Activated gamma-delta T cell treated with Interleukin-2 at 50 U/mL for 16 hours (primary cell): ENCODE results near the gene TNNI3K.

Experiments used
- DNase-seq: peaks from one replicate; pipeline ENCODE4 v3.0.0-alpha.2; 2020

TNNI3K gene

DNA sequence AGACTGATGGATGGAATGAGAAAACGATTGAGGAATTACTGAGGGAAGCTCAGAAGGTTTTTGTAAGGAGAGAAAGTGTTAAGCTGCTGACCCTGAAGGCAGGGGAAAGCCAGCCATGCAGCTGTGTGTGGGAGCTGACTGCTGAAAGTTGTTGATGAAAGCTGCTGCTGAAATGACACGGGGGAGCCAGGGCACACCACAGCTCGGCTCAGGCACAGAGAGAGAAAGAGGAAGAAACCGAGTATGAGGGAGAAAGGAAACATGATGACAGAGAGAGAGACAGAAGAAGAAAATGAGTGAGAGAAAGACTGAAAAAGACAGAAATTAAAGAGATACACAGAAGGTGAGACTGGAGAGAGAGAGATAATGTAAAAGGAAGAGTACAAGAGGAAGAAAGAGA is 161.7 kb downstream of the TNNI3K start:
- DNase-seq = no peak

DNA sequence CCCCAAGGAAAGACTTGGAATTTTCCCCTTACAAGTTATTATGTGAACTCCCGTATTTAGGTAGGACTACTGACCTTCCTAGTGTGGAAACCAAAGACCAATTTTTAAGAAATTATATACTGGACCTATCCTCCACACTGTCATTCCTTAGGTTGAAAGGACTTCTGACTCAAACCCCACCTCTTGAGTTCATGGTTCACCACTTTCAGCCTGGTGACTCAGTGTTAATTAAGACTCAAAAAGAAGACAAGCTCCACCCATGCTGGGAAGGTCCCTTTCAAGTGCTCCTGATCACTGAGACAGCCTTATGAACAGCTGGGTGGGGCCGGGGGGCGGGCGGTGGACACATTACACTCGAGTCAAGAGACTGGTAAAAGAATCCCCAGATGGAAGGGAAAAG is 164.1 kb downstream of the TNNI3K start:
- DNase-seq = no peak

- DNase-seq = no peak
Observed at GRCh38 chr1:74402873-74403272, 167.7 kb downstream of the TNNI3K start.

- no peak for DNase-seq
Observed at GRCh38 chr1:74403606-74404005, 168.4 kb downstream of the TNNI3K start.

- DNase-seq = no peak
Observed at GRCh38 chr1:74406759-74407158, 171.6 kb downstream of the TNNI3K start.

GRCh38 chr1:74407902-74408301 is 172.7 kb downstream of the TNNI3K start:
- DNase-seq = no peak

DNA sequence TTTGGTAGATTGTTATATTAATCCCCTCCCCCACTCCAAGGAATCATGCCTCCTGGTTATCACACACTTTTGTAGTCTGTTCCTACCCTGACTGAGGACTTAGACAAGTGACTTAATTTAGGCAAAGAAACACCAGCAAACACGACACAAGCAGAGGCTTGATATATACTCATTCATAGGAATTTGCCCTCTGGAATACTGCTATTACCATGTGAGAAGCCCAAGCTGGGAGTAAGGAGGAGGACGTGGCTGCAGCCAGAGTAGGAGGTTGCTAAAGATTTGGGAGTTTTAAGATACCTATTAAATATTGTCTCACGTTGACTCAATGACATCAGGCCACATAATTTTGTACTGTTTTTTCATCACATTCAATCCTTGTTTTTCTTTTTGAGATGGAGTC is 177.1 kb downstream of the TNNI3K start:
- DNase-seq = no peak

GRCh38 chr1:74415935-74416334 is 180.7 kb downstream of the TNNI3K start:
- DNase-seq = no peak

DNA sequence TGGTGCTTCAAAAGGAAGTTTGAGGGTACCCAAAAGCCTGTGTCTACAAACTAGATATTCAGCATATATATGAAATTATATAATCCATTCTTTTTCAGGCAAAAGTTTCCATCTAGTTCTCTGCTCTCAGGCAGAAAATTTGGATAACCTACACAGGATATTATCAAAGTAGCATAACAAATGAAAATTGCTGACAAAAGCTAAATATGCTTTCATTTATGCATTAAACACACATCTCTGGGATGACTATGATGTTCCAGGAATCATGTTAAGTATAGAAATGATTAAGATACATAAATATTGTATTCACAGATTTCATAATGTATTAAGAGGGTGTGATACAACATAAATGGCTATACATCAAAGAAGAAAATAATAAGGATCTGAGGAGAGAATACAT is 184.4 kb downstream of the TNNI3K start:
- DNase-seq = no peak

DNA sequence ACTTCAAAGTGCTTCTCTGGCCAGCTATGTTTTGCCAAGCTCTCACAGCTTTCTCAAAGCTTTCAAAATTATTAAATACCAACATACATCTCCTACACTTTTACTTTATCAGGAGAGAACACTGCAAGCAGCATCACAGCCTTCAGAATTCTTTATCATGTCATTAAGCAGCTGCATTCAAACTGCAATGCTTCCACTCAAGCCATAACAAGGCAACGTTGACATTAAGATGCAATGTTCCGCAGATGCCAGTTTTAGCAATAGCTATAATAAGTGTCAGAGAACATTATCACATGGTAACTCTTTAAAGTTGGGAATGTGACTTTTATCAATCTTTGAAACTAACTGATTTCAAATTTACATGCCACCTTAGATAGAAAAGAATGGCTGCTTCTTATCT is 185.3 kb downstream of the TNNI3K start:
- no peak for DNase-seq

DNA sequence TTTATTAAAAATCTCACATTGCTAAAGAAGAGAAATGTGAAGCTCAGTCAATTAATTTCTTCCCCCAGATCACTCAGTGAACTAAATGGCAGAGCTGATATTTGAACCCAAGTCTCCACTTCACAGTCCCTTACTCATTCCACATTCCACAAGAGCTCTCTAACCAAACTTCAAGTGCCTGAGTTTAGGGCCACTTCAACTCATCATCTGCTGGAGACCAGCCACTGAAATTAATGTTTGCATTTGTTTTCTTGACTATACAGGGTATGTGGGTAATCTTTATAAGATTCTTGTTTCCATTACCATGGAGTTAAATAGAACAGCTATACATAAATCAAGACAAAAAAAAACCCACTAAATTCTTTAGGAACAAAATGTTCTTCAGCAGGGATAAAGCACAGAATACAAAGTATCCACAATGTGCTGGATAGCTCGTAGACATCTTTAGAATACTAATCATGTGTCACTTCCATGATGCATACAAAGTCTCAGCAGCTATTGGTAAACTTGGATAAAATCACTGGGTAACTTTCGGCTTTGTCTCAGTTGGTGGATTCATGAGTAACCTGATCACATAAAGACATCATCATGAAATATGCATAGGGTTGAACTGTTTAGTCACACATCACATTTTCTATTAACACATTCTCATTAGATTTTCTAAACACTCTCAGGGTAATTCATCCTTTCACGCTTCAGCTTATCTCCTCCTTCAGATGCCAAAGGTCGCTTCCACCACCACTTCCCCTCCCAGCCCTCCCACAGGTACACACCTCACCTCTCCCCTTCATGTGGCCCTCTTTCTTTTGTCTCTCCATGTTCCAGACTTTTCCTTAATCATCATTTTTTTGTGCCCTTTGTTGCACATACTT is 187.5 kb downstream of the TNNI3K start:
- DNase-seq = no peak

DNA sequence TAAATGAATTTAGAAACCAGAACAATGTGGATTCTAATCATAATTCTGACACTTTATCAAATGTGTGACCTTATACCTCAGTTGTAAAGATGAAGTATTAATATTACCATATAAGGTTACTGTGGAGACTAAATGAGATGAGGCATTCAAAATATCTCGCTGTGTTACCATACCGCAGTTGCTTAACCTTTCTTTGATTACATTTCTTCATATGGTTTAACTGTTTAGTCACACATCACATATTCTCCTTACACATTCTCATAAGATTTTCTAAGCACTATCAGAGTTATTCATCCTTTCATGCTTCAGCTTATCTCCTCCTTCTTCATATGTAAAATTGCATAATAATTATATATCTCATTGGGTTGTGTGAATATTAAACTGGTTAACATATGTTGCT is 188.3 kb downstream of the TNNI3K start:
- no peak for DNase-seq

GRCh38 chr1:74425676-74426075 is 190.5 kb downstream of the TNNI3K start:
- DNase-seq = no peak

DNA sequence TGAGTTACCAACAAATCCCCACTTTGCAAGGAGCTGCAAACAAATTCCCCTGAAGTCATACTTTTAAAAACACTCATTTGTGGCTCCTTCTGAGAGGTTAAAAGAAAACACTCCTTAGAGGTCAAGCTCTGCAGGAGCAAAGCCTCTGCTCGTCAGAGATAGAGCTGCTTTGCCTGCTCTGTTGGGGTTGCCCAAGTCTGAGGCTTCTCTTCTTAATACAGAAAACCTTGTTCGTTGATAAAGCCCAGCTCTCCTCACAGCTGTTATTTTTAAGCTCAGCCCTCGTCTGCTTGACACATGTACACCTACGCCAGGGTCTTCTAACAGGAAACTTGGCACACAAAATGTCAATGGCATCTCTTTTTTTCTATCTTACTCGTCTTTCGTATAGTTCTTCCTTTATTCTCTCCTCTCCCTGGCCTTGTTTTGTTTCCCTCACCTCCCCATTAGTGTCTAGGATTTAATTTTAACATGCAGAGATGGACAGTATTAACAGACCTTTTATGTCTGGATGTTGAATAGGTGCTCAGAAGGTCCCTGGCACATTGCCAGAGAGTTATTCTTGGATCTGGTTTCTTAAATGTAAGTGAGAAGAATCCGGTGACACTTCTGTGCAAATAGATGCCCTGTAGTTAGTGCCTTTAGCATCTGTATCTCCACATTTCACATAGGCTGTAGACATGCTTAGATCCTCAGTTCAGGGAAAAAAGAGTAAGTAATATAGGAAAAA is 191.2 kb downstream of the TNNI3K start:
- DNase-seq = no peak

GRCh38 chr1:74427681-74428080 is 192.5 kb downstream of the TNNI3K start:
- no peak for DNase-seq

GRCh38 chr1:74429580-74429979 is 194.4 kb downstream of the TNNI3K start:
- DNase-seq = no peak

DNA sequence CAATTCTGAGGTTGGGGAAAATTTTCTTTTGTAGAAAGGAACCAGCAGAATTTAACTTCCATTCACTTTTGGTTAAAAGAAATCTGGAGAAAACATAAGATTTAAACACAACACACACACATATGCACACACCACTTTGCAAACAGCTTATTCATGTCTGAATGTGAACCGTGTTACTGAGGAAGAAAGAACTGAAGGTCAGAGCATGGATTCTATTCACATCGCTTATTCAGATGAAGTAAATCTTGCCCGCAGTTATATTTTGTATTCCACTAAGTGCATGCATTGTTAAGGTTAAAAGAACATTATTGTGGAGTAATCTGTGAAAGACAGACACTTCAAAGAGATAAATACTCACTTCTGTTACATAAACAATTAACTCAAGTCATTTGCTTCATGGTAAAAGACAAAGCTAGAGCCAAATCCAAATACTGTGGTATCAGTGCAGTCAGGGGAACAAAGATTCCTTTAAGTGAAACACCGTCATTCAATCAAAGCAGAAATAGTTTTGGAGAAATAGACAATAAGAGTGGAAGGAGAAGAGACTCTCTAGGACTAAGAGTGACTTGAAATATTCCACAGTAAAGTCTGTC is 195.3 kb downstream of the TNNI3K start:
- no peak for DNase-seq

DNA sequence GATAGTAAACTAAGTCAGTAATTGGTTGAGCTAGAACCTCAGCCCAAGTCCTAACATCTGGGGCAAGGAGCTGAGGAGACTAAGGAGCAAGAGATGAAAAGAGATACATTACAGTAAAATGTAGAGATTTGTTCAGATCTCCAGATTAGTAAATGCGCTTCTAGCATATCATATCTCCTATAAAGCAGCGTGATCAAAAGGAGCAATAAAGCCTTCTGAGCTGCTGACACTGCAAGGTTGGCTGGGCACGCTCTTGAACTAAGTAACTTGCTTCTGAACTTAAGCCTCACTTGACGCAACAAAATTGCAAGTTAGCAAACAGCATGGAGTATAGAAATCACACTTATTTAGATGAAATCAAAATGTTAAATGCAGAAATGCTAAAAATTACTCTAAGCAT is 196.3 kb downstream of the TNNI3K start:
- DNase-seq = no peak

DNA sequence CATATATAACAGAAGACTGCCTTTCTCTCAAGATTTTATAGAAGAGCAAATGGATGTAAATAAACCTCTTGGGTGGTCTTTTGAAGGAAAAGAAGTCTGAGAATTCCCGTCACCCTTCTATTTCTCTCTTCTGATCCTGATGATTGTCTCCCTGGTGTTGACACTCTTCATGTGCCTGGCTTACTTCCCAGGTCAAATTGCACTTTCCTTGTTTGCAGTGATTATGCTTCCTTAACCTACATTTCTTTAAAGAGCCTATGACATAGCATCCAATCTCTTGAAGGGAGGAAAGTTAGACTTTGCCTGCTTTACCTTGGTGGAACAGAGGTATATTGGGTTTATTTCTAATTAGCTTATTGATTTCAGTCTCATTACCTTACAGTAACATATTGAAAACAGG is 197.1 kb downstream of the TNNI3K start:
- no peak for DNase-seq

GRCh38 chr1:74434321-74434720 is 199.1 kb downstream of the TNNI3K start:
- DNase-seq = no peak

GRCh38 chr1:74436078-74436477 is 200.9 kb downstream of the TNNI3K start:
- no peak for DNase-seq

DNA sequence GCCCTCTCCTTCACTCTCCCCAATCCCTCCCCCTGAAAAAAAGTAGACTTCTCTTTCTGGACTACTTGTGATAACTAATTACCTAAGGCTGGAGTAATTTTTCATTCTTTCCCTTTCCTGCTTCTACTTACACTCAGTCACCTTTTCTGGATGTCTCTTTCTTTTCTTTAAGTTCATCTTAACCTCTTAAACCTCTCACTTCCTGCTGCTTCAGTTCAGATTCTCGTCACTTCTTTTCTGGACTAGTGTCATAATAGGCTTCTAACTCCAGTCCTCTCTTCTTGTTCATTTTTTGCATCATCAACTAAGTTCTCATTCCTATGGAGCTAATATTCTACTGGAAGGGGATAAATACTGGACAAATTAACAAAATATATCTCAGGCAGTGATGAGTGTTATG is 201.8 kb downstream of the TNNI3K start:
- no peak for DNase-seq

DNA sequence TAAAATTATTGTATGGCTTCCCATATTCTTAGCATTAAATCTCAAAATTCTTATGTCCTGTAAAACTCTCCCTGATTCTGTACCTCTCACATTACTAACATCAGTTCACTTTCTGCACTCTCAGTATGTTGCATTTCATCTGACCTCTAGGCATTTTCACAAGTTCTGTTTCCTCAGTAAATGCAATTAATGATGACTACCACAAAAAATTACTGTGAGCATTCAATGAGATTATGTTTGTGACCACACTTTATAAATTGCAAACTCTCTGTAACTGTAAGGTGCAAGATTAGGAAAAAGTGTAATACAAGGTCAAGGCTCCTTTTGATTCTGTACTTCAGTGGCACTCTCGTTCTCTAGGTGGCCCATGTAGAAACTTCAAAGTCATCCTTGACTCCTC is 216.8 kb downstream of the TNNI3K start:
- DNase-seq = no peak

GRCh38 chr1:74453277-74453676 is 218.1 kb downstream of the TNNI3K start:
- no peak for DNase-seq
